Fibroblast of pulmonary artery (primary cell): Measurements from ENCODE around the gene ZNF804B.

Experiments
- DNase-seq: peaks from one replicate; pipeline ENCODE4 v3.0.0-alpha.2; 2010; ENCODE audit warnings: low read depth
- H3K4me3 ChIP-seq: replicated peaks from 2 replicates; pipeline ENCODE4 v1.5.1; 2011; ENCODE audit warnings: low read depth, mild to moderate bottlenecking, control low read depth, low read length, moderate library complexity
- TF ChIP-seq, protein P1 (sequence below): IDR thresholded peaks from 2 replicates; pipeline ENCODE4 v1.5.1; 2011; ENCODE audit warnings: mild to moderate bottlenecking, control low read depth, low read length, inconsistent platforms; ENCODE audit errors: missing control alignments

Gene ZNF804B

DNA sequence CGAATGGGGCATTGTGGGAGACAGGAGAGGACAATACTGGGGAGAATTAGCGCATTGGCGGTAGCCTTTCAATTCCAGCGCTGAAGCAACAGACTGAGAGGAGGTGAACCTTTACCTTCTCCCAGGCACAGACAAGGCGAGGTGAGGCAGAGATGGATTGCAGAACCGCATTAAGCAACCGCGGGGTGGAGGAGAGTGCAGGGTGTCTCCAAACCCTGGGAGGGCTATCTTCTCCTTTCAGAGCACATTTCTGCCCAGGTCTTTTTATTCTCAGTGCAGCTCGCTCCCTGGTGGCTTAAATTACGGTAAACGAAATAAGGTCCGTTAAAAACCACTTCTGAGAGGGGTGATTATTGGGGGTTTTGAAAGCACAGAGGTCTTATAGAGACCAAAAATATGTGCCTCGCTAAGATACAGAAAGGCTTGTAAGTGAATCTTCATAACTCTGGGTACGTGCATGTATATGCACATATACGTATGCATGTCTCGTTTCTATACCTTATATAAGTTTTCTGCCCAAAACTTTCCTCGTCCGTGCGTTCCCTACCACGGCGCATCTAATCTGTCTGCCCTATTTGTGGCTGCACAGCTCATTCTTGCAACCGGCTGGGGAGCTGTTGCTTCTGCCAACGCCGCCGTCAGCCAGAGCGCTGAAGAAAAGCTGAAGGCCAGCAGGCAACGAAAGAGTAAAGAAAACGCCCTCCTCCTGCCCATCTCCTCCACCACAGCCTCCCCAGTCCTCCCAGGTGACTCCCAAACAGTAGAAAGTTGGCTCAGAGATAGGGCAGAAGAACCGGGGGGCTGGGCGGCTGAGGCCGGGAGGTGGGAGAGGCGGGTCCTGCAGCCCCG, 895 bp upstream of the ZNF804B start:
- DNase-seq, result peak; percentile 2
- no peak overlapping the region for H3K4me3 ChIP-seq
- TF ChIP-seq, protein P1, sequence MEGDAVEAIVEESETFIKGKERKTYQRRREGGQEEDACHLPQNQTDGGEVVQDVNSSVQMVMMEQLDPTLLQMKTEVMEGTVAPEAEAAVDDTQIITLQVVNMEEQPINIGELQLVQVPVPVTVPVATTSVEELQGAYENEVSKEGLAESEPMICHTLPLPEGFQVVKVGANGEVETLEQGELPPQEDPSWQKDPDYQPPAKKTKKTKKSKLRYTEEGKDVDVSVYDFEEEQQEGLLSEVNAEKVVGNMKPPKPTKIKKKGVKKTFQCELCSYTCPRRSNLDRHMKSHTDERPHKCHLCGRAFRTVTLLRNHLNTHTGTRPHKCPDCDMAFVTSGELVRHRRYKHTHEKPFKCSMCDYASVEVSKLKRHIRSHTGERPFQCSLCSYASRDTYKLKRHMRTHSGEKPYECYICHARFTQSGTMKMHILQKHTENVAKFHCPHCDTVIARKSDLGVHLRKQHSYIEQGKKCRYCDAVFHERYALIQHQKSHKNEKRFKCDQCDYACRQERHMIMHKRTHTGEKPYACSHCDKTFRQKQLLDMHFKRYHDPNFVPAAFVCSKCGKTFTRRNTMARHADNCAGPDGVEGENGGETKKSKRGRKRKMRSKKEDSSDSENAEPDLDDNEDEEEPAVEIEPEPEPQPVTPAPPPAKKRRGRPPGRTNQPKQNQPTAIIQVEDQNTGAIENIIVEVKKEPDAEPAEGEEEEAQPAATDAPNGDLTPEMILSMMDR, result no peak

DNA sequence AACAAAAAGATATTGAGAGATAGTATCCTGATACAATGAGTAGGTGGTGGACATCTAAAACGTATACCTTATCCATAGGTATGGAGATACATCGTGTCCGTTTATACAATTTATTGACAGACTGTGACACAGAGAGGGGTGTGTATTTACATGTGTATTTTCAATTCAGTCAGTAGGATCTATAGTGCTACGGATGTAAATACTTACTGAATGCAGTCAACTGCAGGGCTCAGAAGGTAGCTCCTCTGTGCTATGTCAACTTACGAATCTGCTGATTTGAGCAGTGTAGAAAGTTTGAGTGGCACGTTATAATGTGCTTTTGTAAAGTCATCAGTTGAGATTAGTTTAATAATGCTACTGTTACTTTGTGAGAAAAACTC, 626 bp downstream of the ZNF804B start:
- TF ChIP-seq, protein P1, result no peak
- H3K4me3 ChIP-seq, result no peak overlapping the region
- DNase-seq, result no peak

DNA sequence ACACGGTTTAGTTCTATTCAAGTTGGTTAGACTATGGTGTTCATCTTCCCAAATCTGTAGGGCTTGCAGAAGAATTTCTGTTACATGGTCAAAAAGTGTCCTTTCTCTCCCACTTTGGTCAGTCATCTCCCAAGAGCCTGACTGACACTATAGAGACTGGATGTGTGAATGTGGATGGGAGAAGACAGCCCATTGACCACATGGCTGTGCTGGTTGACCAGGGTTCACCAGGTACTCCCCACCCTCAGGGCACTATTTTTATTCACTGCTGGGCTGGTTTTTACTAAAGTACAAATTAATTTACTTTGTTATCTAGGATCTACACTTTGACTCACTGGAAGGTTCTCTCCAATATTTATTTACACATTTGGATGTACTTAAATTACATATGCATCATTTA, 2.3 kb downstream of the ZNF804B start:
- H3K4me3 ChIP-seq, result no peak overlapping the region
- TF ChIP-seq, protein P1, result no peak
- DNase-seq, result no peak

DNA sequence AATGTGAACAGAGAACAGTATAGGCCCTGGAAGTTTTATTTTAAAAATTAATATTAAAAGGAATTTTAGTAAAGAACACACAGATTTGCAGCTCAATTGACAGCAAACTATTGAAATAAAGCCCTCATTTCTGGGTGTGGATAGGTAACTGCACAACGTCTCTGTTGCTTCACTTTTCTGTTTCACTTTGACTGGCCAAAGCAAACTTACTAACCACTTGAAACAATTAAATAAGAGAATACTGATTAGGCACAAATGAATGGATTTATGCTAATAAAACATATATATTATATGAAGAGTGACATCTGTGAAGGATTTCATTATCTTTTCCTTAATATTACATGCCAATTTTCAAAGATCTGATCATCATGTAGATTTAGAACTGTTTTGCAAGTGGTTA, 11.9 kb downstream of the ZNF804B start:
- TF ChIP-seq, protein P1, result no peak
- DNase-seq, result no peak
- no peak overlapping the region for H3K4me3 ChIP-seq

DNA sequence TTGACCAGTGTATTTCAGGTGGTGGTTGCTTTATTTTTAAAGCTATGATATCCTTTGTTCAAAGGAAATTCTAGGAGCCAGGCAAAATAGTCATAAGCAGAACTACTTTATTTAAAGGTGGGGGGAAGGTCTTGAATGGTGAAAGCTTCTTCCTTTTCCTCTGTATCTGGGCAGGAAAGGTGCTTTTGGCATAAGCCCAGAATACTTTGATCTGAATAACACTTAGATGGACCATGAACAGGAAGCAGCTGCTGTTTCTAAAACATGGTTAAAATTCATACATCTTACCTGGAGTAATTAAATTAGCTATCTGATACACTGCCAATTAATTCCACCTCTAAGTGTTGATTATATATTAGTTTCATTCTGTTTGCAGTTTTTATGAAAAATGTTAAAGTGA, 13.3 kb downstream of the ZNF804B start:
- TF ChIP-seq, protein P1, result no peak
- no peak for DNase-seq
- H3K4me3 ChIP-seq, result no peak overlapping the region

DNA sequence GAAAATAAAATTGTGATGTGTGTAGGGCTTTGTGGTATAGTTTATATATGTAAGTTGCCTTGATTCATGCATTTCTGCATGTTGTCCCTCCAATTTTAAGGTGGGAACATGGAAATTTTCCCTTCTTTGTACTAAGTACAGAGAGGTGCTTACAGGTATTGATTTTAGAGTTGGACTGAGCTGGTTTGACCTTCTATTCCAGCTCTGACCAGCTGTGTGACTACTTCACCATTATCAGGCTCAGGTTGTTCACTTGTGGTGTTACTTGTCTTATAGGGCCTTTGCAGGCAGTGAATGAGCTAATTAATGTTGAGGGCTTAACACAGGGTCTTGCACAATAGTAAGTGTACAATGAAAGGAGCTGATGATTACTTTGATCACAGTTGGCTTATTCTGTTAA, 16.3 kb downstream of the ZNF804B start:
- H3K4me3 ChIP-seq, result no peak overlapping the region
- TF ChIP-seq, protein P1, result no peak
- no peak for DNase-seq

DNA sequence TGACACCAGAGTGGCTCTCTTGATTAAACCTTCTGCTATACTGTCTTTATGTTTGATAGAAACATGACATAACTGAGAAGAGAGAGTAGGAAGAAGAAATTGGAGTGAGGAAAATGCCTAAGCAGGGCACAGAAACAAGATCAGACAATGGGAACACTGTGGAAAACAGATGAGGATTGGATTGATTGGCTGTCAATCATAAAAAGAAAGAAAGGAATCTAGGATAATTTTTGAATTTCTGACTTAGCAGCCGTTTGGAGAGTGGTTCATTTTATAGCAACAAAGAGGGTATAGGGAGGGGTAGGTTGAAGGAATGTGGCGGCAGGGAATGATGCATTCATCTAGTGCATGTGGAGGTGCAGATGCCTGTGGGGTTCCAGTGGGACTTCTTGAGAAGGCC, 28.3 kb downstream of the ZNF804B start:
- TF ChIP-seq, protein P1, result no peak
- H3K4me3 ChIP-seq, result no peak overlapping the region
- no peak for DNase-seq
